Calu3 (cell line): ENCODE measurements around the gene NDUFA6. TPM values are rescaled to one million over a fixed set of nuclear protein-coding genes. Genes with fewer than 3 reads are reported as not detected.

Experiments used
- BruUV-seq: library from RNA; stranded (reverse); fragments of 400-500 nt; replicated peaks from 2 replicates; lab custom pipeline; 2021; lab: Mats Ljungman, UMichigan
- CTCF ChIA-PET: fragments of 300-600 bp; sonication (Branson Sonifier 250); formaldehyde crosslinking; loops from one replicate; lab custom pipeline; 2022; ENCODE audit warnings: antibody characterized with exemption; lab: Charles Lee
- DNase-seq: peaks from one replicate; pipeline ENCODE4 v3.0.0; 2022
- H3K27ac Mint-ChIP-seq: one replicate; pipeline ENCODE4 v1.8.0; 2022; ENCODE audit warnings: mixed read lengths; ENCODE audit not compliant: unreplicated experiment
- H3K27me3 Mint-ChIP-seq: one replicate; pipeline ENCODE4 v1.8.0; 2022; ENCODE audit warnings: mixed read lengths; ENCODE audit not compliant: unreplicated experiment
- H3K36me3 Mint-ChIP-seq: one replicate; pipeline ENCODE4 v1.8.0; 2022; ENCODE audit warnings: mild to moderate bottlenecking, moderate library complexity, mixed read lengths; ENCODE audit not compliant: insufficient read depth, unreplicated experiment
- H3K4me1 Mint-ChIP-seq: one replicate; pipeline ENCODE4 v1.8.0; 2022; ENCODE audit warnings: mild to moderate bottlenecking, low read depth, mixed read lengths; ENCODE audit not compliant: unreplicated experiment
- H3K4me3 Mint-ChIP-seq: one replicate; pipeline ENCODE4 v1.8.0; 2022; ENCODE audit warnings: mild to moderate bottlenecking, low read depth, moderate library complexity, mixed read lengths; ENCODE audit not compliant: unreplicated experiment
- H3K9me3 Mint-ChIP-seq: one replicate; pipeline ENCODE4 v1.8.0; 2022; ENCODE audit warnings: low read depth, mixed read lengths; ENCODE audit not compliant: unreplicated experiment
- CTCF ChIP-seq: fragments of 200-600 bp; IDR thresholded peaks from one replicate; pipeline ENCODE4 v1.8.0; 2022; ENCODE audit warnings: antibody characterized with exemption; ENCODE audit not compliant: unreplicated experiment
- intact Hi-C: fragments of 100-400 bp; cut with micrococcal nuclease; formaldehyde crosslinking; loops from one replicate; pipeline ENCODE4 v1.10.0; 2022; ENCODE audit not compliant: unreplicated experiment
- total RNA-seq: library from RNA; stranded (reverse); gene quantifications from 2 replicates; pipeline ENCODE4 v1.2.3, GENCODE V29; 2022

NDUFA6 gene
- total RNA-seq, 1 experiment from 2014 or later = 61.6 TPM

GRCh38 chr22:42101199-42101598 lies 10.6 kb upstream of the NDUFA6 start:
- Mint-ChIP-seq H3K4me3 (no peak overlapping the region), H3K4me1 (no peaks in the 10 kb centered on the region), H3K27me3 (no peaks in the 10 kb centered on the region), H3K9me3 (peaks cover 3% of the 10 kb centered on the region), H3K27ac (no peak overlapping the region), H3K36me3 (no peaks in the 10 kb centered on the region)
- no peak for DNase-seq
- intact Hi-C loops = no loop called here
- CTCF ChIA-PET = interaction anchor here (0.7 kb wide), 1 partner anchor 845 kb away, joined by 3 read pairs; no protein-coding TSS in a partner anchor
- BruUV-seq = no TSS peak
- TF ChIP-seq CTCF = no peak

- Mint-ChIP-seq H3K4me1 (peaks cover 15% of the 10 kb centered on the region), H3K9me3 (no peaks in the 10 kb centered on the region), H3K4me3 (peak overlapping the region; percentile 96), H3K27ac (peak overlapping the region; percentile 96), H3K27me3 (no peaks in the 10 kb centered on the region), H3K36me3 (peaks cover 39% of the 10 kb centered on the region)
- DNase-seq = no peak
- BruUV-seq = TSS peak; percentile 36
- TF ChIP-seq CTCF = no peak
- CTCF ChIA-PET = interaction anchor here (0.6 to 2.5 kb wide), 7 partner anchors 12 to 684 kb away, joined by 3 to 17 read pairs (median 6); partner anchors contain the start of genes NAGA and SMDT1
- intact Hi-C loops = loop anchor here (2.0 kb wide), 1 partner anchor 345 kb away; no protein-coding TSS in a partner anchor
Observed at GRCh38 chr22:42091455-42091782, 847 bp upstream of the NDUFA6 start.

- Mint-ChIP-seq H3K4me1 (peaks cover 15% of the 10 kb centered on the region), H3K27ac (no peak overlapping the region), H3K36me3 (peaks cover 47% of the 10 kb centered on the region), H3K27me3 (no peaks in the 10 kb centered on the region), H3K4me3 (no peak overlapping the region), H3K9me3 (no peaks in the 10 kb centered on the region)
- CTCF ChIA-PET = no interaction called here
- intact Hi-C loops = no loop called here
- BruUV-seq = no TSS peak
- TF ChIP-seq CTCF = no peak
- DNase-seq = no peak
Observed at GRCh38 chr22:42086051-42086450, 4.5 kb downstream of the NDUFA6 start.

- H3K4me1 Mint-ChIP-seq = peaks cover 12% of the 10 kb centered on the region
- CTCF ChIA-PET = no interaction called here
- no peak overlapping the region for H3K4me3 Mint-ChIP-seq
- no peak for DNase-seq
- no peaks in the 10 kb centered on the region for H3K27me3 Mint-ChIP-seq
- no TSS peak for BruUV-seq
- H3K36me3 Mint-ChIP-seq = peaks cover 44% of the 10 kb centered on the region
- TF ChIP-seq CTCF = no peak
- intact Hi-C loops = no loop called here
- H3K9me3 Mint-ChIP-seq = no peaks in the 10 kb centered on the region
- no peak overlapping the region for H3K27ac Mint-ChIP-seq
Observed at GRCh38 chr22:42084874-42085273, 5.7 kb downstream of the NDUFA6 start.
